Measurements from ENCODE around the gene PAPSS2.
"Not testable (repeated sequence)": the region's sequence is repeated elsewhere in the genome, so short reads cannot be mapped to it uniquely, and the experiment has no call there.

PAPSS2 gene

DNA sequence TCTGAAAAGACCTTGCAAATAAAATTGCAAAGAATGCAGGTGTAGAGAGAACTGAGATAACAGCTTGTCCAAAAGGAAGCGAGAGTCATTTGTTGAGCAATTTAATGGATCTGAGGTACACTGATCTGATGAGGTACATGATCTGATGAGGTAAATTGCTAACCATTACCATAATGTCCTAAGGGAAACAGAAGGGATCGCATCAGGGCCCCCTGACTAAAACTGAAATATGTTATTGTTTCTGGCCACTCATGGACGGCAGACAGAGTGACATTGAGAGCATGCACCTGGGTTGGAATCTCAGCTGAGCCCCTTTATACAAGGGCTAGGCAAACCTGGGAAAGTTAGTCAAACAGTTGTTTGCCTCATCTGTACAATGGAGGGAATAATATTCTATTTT, 15.8 kb upstream of the PAPSS2 start:
- no peak for DNase-seq

DNA sequence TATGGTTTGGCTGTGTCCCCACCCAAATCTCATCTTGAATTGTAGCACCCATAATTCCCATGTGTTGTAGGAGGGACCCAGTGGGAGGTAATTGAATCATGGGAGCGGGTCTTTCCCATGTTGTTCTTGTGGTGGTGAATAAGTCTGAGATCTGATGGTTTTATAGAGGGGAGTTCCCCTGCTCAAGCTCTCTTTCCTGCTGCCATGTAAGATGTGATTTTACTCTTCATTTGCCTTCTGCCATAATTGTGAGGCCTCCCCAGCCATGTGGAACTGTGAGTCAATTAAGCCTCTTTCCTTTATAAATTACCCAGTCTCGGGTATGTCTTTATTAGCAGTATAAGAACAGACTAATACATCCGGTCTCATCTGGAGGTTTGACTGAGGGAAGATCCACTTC, 15.2 kb upstream of the PAPSS2 start:
- not testable (repeated sequence) for DNase-seq

DNA sequence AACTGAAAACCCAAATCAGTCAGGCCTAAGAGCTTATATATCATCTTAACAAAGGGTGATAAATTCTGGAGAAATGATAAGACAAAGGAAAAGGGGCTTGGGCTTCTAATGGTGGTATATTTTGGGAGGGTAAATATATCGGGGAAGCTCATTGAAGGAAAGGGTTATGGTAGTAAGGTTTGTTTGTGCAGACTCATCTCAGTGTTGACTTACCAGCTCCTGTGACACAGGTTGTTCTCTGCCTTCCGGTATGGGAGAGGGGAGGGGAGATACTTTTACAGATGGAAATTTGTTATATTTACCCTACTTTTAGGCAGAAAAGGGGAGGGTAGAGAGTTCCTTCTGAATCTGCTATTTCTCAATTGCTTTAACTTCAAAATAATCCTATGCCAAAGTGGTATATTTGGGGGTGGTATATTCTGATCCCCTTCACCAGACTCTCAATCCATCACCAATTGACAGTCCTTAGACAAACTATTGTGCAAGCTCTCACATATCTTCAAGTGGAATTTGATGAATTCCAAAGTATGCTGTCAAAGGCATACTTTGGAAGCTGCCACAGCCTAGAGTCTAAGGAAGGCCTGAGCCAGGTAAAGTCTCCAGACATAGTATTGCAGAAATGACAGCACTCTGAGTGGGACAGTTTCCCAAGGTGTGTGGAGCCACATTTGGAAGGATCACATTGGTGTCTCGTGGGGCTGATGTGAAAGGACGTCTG, 13.3 kb upstream of the PAPSS2 start:
- no peak for DNase-seq

DNA sequence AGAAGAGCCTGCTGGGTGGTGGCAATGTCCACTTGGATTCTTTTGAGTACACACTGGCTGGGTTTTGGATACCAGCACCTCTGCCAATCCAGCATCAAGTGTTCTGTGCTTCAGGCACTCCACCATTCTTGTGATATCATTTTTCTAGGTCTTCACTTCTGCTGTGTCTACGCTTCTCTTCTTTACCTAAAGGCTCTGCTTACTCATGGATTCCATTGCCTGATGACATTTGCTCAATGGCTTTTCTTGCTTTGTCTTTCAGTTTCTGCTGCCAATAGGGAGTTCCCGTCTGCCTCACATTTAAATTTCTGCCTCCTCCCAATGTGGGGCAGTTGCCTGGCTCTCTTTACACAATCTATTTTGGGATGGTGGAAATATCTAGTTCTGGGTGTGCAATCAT, 12.7 kb upstream of the PAPSS2 start:
- no peak for DNase-seq

DNA sequence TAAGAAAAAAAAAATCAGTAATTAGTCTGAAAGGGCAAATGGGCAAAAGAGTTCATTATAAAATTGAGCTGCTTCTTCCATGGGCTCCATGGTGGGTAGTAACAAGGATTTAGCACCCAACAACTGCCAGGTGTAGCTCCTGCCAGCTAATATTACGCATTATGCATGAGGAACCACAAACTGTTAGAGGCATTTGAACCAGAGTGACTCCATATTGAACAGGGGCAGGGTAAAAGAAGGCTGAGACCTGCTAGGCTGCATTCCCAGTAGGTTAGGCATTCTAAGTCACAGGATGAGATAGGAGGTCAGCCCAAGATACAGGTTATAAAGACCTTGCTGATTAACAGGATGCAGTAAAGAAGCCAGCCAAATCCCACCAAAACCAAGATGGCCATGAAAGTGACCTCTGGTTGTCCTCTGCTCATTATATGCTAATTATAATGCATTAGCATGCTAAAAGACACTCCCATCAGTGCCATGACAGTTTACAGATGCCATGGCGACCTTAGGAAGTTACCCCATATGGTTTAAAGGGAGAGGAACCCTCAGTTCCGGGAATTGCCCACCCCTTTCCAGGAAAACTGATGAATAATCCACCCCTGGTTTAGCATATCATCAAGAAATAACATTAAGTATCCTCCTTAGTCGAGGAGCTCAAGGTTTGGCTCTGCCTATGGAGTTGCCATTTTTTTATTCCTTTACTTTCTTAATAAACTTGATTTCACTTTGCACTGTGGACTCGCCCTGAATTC, 8.7 kb upstream of the PAPSS2 start:
- DNase-seq = no peak

DNA sequence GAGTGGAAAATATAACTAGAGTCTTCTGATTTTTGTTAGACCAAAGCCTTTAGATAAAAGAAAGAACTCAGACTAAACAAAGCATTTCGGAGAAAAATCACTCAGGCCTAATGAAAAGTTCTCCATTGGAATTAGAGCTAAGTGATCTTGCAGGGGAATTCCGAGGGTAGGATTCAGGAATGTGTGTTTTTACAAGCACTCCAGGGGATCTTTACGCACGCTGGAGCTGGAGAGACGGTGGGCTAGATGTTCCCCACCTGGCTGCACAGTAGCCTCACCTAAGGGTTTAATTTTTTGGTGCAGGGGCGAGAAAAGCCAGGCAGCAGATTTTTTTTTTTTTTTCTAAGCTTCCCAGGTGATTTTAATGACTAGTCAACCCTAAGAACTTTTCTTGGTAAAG, 7.9 kb upstream of the PAPSS2 start:
- DNase-seq = no peak

DNA sequence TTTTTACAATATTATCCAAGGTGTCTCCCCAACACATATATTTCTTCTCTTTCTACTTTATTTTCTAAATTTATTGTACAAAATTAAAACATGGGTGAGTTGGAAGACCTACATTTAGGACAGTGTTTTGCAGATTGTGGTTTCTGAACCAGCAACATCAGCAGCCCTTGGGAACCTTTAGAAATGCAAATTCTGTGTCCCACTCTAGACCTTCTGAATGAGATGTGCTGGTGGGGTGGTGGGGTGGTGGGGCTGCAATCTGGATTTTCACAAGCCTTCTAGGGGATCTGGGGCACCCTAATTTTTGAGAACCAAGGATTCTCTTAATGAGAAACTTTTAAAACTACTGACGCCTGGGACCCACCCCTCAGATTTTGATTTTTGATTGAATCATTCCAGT, 7.4 kb upstream of the PAPSS2 start:
- DNase-seq = no peak

DNA sequence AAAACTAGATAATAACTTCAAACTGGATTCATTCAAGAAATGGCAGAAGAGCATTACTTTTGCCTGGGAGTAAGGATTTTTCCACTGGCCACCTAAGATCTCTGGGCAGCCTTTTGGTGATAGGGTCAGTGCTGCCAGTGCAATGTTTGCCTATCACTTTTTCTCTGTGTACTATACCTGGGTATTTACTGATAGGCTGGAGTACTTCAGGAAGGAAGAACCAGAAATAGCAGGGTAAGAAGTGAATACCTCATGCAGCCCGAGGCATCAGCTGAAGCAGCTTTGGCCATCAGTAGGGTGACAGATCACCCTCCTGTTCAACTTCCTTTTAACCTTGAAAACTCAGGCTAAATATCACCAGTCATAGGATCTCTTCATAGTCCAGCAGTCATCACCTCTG, 5.5 kb upstream of the PAPSS2 start:
- DNase-seq = no peak

DNA sequence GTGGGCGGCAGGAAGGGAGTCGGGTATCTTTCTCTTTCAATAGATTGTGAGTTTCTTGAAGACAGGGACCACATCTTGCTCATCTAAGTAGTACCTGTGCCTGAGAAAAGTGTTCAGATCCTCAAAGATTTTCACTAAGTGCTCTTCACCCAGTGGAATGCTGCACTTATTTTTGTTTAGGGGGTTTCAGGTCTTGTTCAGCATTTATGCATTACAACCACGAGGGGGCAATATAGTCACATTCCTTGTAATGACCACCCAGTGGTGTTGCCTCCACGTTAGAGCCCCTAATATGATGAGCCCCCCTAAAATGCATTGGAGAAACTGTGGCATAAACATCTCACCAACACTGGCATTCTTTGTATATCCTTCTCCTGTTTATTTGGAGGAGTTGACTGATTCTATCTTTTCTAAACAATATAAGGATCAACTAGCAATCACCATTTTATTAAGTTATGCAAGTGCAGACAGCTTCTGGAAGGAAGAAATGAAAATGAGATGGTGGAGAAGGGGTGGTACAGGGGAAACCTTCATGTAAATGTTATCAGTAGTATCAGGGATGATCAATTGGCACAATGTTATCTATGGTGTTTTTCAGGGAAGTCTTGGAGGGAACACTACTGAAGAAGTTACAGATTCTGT, 3.1 kb upstream of the PAPSS2 start:
- peak; percentile 84 for DNase-seq

DNA sequence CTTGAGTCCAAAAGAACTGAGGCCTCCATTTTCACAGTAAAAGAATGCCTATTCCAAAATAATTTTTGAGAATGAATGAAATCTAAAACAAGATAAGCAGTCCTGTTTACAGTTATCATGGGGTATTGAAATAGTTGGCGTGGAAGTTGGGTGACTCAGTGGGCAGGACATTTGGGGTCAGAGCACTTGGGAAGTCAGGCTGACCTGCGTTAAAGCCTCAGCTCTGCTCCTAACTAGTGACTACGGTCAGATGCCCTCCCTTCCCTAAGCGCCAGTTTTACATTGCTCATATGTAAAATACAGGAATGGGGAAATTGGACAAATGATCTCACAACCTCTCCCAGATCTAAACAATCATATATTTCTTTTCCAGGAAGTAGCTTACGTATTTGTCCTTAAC, 2.3 kb upstream of the PAPSS2 start:
- no peak for DNase-seq

DNA sequence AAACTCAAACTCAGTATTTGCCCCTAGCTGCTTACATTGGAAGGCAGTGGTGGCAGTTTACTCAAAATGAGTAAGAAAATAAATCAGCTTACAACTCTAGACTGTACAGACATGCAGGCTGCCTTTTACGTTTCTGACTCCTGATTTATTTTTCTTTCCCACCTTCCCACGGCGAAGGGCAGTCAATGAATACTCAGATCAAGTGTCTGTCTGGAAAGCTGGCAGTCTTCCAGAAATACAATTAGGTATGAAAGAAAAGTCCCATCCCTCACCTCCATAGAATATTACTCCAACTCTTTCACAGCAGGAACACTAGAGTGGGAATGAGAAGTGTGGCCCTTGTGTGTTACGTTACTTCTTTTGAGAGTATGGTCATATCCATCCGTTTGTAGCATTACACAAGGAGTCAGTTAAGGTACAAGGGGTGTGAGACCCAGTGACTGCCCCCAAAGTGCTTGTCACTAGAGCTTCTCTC, 1.3 kb upstream of the PAPSS2 start:
- no peak for DNase-seq

DNA sequence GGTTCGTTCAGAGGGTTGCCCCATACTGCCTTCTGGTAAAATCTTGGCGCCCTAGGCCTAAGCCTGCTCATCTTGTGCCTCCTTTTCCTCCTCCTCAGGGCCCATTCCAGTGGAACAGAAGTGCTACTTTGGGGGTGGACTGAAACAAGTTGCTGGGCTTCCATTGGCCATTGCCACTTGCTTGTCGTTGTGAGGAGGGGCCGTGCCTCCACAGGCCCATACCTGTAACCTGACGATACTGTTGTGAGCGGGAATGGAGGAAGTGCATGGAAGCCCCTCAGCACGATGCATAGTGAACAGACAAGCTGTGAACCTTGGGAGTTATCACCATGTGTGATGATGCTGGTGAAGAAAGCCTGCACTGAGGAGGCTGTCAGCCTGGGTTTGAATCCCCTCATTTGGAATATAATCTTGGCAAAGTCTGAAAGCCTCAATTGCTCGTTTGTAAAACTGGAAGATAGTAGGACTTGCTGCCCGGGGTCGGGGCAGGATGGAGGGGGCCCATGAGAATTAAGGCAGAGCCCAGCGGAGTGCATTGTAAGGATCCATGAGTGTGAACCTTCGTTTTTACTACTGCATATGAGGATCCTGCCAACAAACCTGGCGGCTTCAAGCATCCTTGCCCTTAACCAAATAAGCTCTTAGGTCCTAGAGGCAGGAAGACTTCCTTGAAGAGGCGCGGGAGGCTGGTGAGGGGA, 671 bp upstream of the PAPSS2 start:
- peak; percentile 33 for DNase-seq

DNA sequence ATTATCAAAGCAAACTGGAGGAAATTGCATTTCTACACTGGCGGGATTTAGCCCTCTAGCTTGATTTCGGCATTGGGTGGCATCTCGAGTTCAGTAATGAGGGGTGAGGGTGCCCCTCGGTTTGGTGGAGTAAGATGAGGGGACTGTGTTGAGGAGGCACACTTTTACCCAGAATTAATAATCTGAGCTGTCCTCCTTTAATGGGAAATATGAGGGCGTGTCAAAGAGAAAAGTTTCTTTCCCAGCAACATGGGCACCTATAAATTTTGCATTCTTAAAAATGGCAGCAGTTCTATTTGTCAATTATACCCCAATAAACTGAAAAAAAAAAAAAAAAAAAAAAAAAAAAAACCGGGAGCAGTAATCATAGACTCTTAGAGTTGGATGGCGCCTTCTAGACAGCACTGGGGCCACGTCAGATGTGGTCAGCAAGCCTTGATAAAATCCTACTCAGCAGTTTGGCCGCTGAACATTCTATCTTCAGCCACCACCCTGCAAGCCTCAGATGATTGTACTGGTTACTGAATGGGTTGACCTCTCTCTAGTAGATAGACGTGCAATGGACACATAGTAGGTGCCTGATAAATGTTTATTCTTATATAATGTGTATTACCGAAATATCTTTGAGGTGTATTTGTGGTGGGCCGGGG, 931 bp downstream of the PAPSS2 start:
- DNase-seq = peak; percentile 82

DNA sequence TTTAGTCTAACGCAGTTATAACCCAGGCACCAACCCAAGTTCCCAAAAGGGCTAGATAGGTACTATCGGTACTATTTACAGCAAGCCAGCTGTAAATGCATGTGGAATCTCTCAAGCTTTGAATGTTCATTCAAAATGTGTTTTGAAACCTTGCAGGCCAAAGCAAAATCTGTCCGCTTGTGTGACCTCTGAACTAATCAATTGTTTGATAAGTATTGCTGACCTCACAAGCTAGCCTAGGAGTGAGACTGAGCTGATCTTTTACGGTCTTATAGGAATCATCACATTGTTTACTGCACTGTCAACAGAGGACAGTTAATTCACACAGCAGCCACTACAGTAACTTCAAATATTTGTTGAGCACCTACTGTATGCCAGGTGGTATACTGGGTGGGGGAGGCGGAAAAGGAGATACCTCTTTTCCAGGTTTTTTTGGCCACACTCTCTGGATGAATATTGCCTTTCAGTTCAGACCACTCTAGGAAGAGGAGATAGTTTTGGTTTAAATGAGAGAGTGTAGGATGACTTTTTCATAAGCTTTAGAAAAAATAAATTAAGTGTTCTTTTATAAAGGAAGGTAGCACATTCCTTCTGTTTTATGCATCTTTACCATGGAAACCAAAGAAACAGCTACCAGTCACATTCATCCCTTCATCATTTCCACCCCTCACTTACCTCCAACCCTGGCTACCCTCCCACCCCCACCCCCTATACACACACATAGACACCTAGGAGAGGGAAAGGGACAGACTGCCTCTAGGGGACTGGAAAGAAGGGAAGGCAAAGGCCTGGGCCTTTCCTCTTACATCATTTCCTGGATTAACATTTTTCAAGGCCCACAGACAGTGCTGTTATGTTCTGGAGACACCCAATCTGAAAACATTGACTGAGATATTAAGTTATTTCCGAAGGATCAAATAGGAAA, 2.4 kb downstream of the PAPSS2 start:
- no peak for DNase-seq

DNA sequence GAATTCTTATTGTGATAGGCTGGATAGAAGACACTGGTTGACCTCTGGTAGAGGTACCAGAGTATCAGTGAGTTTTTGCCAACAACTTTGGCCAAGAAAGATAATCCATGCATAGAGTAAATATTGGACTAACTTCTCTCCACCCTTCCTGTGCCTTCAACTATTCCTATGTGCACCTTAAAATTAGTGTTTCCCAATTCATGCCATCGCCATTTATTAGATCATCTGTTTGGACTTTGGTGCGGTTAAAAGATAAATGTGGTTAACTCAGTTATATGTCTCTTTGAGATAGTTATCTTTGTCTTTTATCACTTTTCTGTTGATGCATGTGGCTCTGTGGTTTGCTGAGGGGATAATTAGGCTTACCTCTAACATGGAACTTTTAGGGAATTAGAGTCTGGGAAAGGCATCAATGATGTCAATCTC, 4.6 kb downstream of the PAPSS2 start:
- peak; percentile 15 for DNase-seq

DNA sequence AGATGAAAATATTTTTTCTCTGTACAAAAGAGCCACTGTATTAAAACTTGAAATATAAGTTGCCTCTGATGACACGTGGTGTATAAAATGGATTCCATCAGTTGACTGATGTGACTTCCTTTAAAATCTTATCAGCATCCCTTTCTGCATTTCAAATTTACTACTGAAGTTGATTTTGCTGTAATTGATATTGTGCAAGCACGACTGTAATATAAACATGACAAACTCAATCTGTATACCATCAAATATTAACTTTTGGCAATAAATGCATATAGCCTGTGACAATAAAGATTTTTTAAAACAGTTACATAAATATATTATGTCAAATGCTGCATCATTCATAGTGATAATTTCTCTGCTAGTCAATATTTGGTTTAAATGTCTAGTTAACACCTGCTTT, 7.8 kb downstream of the PAPSS2 start:
- no peak for DNase-seq

DNA sequence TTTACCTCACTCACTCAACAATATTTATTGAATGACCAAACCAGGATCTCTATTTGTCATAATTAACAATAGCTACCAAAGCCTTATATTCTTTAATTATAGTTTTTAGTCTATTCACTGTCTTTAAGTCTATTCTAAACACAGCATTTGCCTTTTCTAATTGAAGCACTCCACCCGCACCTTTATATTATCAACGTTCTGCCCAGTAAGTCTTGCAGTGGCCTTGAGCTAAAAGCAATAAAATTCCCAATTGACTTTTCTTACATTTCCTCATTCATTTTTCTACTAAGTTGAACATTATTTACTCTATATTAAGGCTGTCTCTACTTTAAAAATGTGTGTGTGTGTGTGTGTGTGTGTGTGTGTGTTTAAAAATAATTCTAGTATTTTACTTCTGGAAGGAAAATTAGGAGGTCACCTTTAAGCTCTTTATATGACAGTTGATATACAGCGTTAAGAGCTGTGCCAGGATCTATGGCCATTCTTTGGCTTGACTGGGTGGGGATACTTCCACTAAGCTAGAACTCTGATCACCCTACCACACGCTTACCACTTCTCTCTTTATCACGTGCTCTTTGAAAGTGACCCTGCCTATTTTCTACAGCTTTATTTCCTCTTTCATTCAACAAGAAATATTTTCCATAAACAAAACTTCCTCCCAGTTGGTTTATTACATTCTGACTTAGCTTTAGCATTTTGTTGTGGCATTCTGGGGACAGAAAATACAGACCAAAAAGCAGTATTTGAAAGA, 8.8 kb downstream of the PAPSS2 start:
- DNase-seq = no peak

DNA sequence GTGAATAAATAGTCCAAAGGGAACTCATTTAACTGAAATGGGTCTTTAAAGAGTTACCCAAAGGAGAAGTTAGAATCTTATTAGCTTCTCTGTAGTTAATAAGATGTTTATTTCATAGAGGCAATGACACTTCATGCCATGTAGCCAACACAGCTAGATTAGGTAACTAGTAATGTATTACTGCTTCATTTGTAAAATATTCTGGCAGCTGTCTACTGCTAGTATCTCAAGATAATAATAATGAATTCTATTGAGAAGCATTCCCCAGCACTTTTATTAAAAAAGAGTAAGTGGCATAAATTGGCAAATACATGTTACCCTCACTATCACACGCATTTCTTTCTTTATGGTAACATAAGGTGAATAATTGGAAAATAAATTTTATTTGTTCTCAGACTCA, 10.1 kb downstream of the PAPSS2 start:
- no peak for DNase-seq

DNA sequence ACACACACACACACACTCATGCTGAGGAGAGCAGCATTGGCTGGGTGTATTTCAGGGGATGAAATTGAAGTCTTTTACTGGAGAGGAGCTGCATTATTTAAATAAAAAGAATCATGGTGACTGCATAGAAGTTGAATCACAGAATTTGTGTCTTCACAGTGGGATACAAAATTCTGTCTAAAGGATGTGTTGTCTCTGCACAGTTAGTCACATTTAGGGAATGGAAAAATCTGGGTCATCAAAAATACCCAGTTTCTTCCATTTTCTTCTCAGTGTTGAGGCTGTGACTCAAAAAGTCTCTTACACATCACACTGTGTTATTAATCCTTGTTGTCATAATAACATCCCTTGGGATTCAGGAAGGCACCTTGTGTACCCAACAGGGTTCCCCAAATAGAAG, 10.9 kb downstream of the PAPSS2 start:
- DNase-seq = no peak

DNA sequence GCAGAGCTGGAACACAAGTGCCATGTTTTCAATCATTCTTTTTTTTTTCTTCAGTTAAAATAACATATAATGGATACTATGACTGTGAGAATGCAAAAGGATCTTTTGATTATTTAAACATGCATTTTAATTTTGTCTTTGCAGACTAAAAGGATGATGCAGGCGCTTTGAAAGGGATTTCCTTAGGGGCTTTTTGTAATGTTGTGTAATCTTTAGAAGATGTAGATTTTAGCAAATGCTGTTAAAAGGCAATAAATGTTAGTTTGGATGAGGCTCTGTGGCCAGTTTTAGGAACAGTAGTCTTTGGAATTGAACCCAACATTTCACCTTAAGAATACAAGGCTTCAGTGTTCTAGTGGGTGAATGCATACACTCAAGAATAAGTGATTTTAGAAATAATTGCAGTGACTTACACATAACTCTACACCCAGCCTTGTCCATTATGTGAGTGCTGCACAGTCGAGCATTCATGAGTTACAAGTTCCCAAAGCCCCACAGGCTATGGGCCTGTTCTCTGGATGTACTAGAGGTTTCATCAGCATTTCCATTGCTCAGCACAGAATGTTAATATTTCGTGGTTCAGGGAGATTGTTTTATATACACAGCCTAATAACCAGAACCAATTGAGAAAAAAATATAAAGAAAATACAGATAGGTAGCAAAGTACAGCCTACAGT, 11.6 kb downstream of the PAPSS2 start:
- DNase-seq = no peak
